Subcutaneous adipose tissue (tissue), 4 donors: ENCODE measurements around the gene RDH16. TPM values are rescaled to one million over a fixed set of nuclear protein-coding genes. Genes with fewer than 3 reads are reported as not detected.

Experiments used
- total RNA-seq, 4 donors: library from RNA; depleted of rRNA; stranded (reverse); fragments of >200 nt; gene quantifications; one replicate each; pipeline ENCODE4 v1.1.0, GENCODE V29; 2016
- TF ChIP-seq, protein P1 (sequence below): fragments of 450-650 bp; IDR thresholded peaks from one replicate; pipeline ENCODE4 v1.5.1; 2016; ENCODE audit warnings: low read depth, mild to moderate bottlenecking, control low read depth, antibody characterized with exemption, moderate library complexity

RDH16 gene
- total RNA-seq, 4 donors from 2014 or later: 0.34 to 1.5 (median 0.66) TPM; not detected in 1

DNA sequence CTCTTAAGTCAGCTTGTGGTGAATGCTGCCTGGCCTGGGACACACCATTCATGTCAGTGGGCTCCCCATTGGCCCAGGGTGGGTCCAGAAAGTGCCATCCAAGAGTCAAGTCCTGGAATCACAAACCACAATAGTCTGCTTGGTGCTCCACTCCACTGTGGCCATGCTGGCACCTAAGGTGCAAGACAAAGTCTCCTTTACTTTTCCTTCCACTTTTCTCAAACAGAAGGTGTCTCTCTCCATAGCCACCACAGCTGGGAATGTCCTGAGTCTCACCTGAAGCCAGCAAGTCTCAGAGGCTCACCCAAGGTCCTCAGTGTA, 9.0 kb downstream of the RDH16 start:
- TF ChIP-seq, protein P1, sequence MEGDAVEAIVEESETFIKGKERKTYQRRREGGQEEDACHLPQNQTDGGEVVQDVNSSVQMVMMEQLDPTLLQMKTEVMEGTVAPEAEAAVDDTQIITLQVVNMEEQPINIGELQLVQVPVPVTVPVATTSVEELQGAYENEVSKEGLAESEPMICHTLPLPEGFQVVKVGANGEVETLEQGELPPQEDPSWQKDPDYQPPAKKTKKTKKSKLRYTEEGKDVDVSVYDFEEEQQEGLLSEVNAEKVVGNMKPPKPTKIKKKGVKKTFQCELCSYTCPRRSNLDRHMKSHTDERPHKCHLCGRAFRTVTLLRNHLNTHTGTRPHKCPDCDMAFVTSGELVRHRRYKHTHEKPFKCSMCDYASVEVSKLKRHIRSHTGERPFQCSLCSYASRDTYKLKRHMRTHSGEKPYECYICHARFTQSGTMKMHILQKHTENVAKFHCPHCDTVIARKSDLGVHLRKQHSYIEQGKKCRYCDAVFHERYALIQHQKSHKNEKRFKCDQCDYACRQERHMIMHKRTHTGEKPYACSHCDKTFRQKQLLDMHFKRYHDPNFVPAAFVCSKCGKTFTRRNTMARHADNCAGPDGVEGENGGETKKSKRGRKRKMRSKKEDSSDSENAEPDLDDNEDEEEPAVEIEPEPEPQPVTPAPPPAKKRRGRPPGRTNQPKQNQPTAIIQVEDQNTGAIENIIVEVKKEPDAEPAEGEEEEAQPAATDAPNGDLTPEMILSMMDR: no peak

DNA sequence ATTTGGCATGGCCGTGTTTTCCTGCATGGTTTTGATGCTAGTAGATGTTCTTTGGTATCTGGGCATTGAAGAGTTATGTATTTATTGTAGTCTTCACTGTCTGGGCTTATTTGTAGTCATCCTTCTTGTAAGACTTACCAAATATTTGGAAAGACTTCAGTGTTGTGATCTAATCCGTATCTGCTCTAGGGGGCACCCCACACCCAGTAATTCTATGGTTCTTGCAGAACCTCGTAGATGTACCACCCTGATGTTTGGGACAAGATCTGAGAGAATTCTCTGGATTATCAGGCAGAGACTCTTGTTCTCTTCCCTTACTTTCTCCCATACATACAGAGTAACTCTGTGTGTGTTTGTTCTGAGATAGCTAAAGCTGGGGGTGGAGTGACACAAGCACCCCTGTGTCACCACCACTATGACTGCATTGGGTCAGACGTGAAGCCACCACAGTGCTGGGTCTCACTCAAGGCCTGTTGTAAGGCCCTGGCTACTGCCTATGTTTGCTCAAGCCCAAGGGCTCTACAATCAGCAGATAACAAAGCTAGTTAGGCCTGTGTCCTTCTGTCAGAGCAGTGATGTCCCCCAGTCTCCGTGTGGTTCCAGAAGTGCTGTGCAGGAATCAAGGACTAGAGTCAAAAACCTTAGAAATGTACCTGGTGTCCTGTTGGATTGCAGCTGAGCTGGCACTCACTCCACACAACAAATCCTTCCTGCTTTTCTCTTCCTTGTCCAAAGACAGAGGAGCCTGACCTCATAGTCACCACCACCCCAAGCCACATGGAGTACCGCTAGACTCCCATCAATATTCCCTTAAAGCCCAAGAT, 9.6 kb downstream of the RDH16 start:
- TF ChIP-seq, protein P1: no peak

DNA sequence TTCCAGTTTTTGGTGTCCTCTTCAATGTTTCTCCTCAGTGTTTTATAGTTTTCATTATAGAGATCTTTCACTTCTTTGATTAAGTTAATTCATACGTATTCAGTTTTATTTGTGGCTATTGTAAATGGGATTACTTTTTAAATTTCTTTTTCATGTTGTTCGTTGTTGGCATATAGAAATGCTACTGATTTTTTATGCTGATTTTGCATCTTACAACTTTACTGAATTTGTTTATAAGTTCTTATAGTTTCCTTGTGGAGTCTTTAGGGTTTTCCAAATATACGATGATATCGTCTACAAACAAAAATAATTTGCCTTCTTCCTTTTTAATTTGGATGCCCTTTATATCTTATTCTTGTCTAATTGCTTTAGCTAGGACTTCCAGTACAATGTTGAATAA, 13.5 kb downstream of the RDH16 start:
- TF ChIP-seq, protein P1: no peak

DNA sequence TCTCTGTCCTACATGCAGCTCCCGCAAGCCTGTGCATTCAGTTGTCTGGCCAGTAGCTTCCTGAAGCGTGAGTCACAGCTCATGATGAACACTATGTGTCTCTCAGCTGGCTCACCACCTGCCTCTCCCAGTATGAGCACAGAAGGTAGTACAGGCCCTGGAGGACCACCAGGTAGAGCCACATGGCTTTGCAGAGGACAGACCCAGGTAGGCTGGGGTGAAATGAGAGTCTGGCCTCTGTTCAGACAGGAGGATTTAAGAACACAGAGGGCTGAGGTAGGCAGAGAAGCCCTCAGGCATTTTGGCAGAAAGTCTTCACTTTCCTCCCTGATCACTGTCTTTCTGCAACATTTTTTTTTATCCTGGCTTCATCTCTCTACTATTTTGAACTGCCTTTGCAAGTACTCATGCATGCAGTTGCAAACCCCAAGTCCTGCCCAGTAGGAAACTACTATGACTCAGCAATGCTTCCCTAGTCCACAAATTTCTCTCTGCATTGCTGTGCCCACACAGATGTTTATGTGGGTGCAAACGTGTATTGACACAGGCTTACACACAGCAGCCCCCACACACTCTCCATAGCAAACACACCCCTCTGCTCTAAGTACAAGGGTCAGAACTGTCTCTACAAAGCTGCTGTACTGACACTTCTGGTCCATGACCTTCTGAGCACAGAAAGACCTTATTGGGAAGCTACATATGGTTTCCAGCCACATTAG, 15.9 kb downstream of the RDH16 start:
- TF ChIP-seq, protein P1: no peak

DNA sequence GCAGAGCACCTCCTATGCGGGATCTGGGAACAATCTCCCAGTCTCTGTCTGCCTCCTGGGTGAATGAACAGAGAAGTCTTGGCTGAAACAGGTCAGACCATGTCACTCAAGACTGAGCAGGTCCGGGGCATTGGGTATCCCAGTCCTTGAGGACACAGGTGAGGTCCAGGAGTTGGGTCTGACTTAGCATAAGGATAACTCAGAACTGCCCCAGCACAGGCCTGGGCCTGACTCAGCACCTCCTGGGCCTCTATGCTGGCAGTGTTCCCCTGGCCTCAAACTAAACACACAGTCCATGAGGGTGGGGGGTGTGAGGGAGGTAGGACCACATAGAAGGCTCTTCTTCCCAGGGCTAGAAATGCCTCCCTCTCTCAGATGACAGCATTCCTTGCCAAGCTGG, 21.7 kb downstream of the RDH16 start:
- TF ChIP-seq, protein P1: no peak

DNA sequence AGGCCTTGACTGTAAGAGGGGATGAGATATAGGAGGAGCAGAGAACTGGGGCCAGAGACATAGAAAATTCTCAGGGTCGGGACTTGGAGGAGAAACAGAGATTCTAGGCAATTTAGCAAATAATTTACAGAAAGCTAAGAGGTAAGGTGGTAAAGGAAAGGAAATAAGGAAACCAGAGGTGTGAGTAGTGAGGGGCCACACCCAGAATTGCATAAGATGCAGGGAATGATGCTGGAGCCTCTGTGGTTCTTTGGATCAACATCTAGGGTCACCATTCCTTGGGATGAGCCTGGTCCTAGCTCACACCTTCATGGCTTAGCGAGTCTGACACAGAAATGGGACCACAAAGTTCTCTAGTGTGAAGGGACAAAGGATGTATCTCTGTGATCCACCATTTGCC, 22.3 kb downstream of the RDH16 start:
- TF ChIP-seq, protein P1: no peak

DNA sequence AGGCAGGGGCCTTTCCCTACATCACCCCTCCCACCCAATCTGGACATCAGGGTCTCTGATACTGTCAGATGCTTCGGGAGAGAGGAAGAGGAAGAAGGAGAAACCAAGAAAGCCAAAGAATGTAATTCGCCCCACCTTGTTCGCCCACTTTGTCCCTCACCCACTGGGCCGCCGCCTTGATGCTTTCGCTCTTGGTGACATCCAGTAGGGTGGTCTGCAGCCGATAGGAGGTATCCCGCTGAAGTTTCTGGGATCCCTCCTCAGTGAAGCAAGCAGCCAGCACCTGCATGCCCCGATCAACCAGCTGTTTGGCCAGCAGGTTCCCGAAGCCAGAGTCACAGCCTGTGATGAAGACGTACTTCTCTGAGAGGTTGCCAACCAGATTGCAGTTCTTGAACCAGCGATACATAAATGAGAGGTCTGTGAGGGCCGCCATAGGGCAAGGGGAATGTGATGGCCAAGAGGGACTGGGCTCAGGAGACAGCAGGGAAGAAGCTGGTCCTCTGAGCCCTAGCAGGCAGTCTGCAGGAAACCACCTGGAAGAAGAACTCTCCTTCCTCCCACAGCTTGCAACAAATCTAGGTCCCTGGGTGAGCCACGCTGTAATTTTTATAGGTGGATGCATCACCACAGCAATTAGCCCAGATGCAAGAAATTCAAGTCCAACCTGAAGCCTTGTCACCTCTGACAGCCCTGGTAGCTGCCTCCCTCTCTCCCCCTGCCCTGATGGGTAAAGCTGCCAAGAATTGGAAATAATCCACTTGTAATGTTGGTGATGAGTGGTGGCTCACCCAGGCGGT, 23.4 kb downstream of the RDH16 start, which contains the start of gene SDR9C7:
Gene SDR9C7 (minus strand): TSS at position 583 of the 800 bp plus-strand sequence. CDS start 147 bp downstream, at position 436.
- TF ChIP-seq, protein P1: no peak
